ENCODE data around the gene ZRANB3. TPM values are rescaled to one million over a fixed set of nuclear protein-coding genes. Genes with fewer than 3 reads are reported as not detected.

Gene ZRANB3
- total and polyA plus RNA-seq, 2 of the 13 experiments (the other 11 are each of a cell fraction or from before 2014, with no cell fraction given) = 5.8 to 25.2 TPM

GRCh38 chr2:135531231-135532197 lies 496 bp upstream of the ZRANB3 start, which contains the start of gene R3HDM1 (continued):
- peak; percentile 99 for TF ChIP-seq UBTF (CRISPR knock-in tag; IDR thresholded peaks at IDR 0.05)
- TF ChIP-seq NR1H2 (CRISPR knock-in tag; IDR thresholded peaks at IDR 0.05; ENCODE audit: borderline replicate concordance, low read depth) = peak; percentile 59; the same call in 1 of the 2 replicates
- TF ChIP-seq ZNF710 (CRISPR knock-in tag; IDR thresholded peaks at IDR 0.05; ENCODE audit: borderline replicate concordance) = peak; percentile 95
- TF ChIP-seq ZNF501 (CRISPR knock-in tag; IDR thresholded peaks at IDR 0.05) = peak; percentile 77; the same call in 1 of the 2 replicates
- no peak for TF ChIP-seq ZNF879 (CRISPR knock-in tag; IDR thresholded peaks at IDR 0.05)
- no peak for TF ChIP-seq ZNF496 (CRISPR knock-in tag; IDR thresholded peaks at IDR 0.05; ENCODE audit: insufficient replicate concordance)
- 0 out of 2 replicates have a peak, but pooled peaks have one; percentile 7 for TF ChIP-seq NCOA2 (CRISPR knock-in tag; IDR thresholded peaks at IDR 0.05)
- TF ChIP-seq ZNF850 (CRISPR knock-in tag; conservative IDR thresholded peaks at IDR 0.05) = no peak
- TF ChIP-seq AGO1 (IDR thresholded peaks at IDR 0.05; ENCODE audit: low read depth, low read length, poor library complexity, severe bottlenecking) = peak; percentile 29
- TF ChIP-seq CEBPZ (IDR thresholded peaks at IDR 0.05; ENCODE audit: low read length) = peak; percentile 82
- peak; percentile 75; the same call in 1 of the 2 replicates for TF ChIP-seq ZMYM3 (CRISPR knock-in tag; IDR thresholded peaks at IDR 0.05)
- TF ChIP-seq PRDM4 (CRISPR knock-in tag; IDR thresholded peaks at IDR 0.05; ENCODE audit: borderline replicate concordance) = no peak
- TF ChIP-seq ZNF790 (CRISPR knock-in tag; IDR thresholded peaks at IDR 0.05; ENCODE audit: borderline replicate concordance) = no peak; the same call in 1 of the 2 replicates
- TF ChIP-seq BRD4 (CRISPR knock-in tag; IDR thresholded peaks at IDR 0.05) = peak; percentile 79
- no peak for TF ChIP-seq THRA (CRISPR knock-in tag; IDR thresholded peaks at IDR 0.05; ENCODE audit: borderline replicate concordance)

All from HepG2 (cell line).